Right lobe of liver (tissue), 6 donors: ENCODE measurements around the gene RPGRIP1L. TPM values are rescaled to one million over a fixed set of nuclear protein-coding genes. Genes with fewer than 3 reads are reported as not detected.

Experiments
- ATAC-seq, 4 donors: fragments of 200-7000 bp; cut with Tn5 transposase; one replicate each; pipeline ENCODE4 v1.9.1; 2020; ENCODE audit warnings: mild to moderate bottlenecking in 4 of 4, moderate library complexity in 4 of 4
- DNase-seq, 3 donors: peaks; one replicate each; pipeline ENCODE4 v3.0.0-alpha.2; 2020
- H3K27ac ChIP-seq, 3 donors: fragments of 200-600 bp; one replicate each; pipeline ENCODE4 v1.8.0; 2022
- H3K27me3 ChIP-seq, 2 donors: fragments of 200-600 bp; one replicate each; pipeline ENCODE4 v1.8.0; 2022
- H3K36me3 ChIP-seq, 4 donors: fragments of 200-600 bp; sonication (generic) in 1 of 4; one replicate each; pipeline versions ENCODE4 v1.5.1 to v1.8.0; 2017 to 2022; ENCODE audit warnings: control low read depth in 1 of 4
- H3K4me1 ChIP-seq, 4 donors: fragments of 200-600 bp; sonication (generic) in 1 of 4; one replicate each; pipeline versions ENCODE4 v1.5.1 to v1.8.0; 2017 to 2022; ENCODE audit warnings: control low read depth in 1 of 4
- H3K4me3 ChIP-seq, 3 donors: fragments of 200-600 bp; one replicate each; pipeline ENCODE4 v1.8.0; 2022
- H3K9me3 ChIP-seq, 4 donors: fragments of 200-600 bp; sonication (generic) in 1 of 4; one replicate each; pipeline versions ENCODE4 v1.5.1 to v1.8.0; 2017 to 2022; ENCODE audit warnings: control low read depth in 1 of 4
- POLR2A ChIP-seq: fragments of 450-650 bp; IDR thresholded peaks from one replicate; pipeline ENCODE4 v1.6.1; 2017; ENCODE audit warnings: antibody characterized with exemption, mild to moderate bottlenecking
- WGBS: methylation state at CpG from one replicate; pipeline ENCODE4 v1.1.6; 2018; ENCODE audit warnings: low coverage, low lambda C conversion rate; ENCODE audit not compliant: insufficient coverage; ENCODE audit errors: missing lambda C conversion rate; 5-methylcytosine and 5-hydroxymethylcytosine counted together
- intact Hi-C, 2 donors: fragments of 100-400 bp; cut with DNase I; formaldehyde crosslinking; loops; one replicate each; pipeline versions ENCODE4 v1.11.2 to v1.14.1; 2022
- total RNA-seq, 6 experiments: library from RNA; depleted of rRNA in 2 of 6; stranded (reverse); fragments of >200 nt in 2 of 6; fragmentation: NEBNext Ultra II Directional in 3 of 6; extraction: Animal tissue kit (Norgen Biotek cat#: 25700) in 3 of 6; gene quantifications; one replicate each; pipeline versions ENCODE4 v1.1.0 to v1.2.4, GENCODE V29; 2016 to 2023
- TF ChIP-seq, protein P1 (sequence below), 4 donors: fragments of 200-600 bp in 3 of 4; fragments of 450-650 bp in 1 of 4; IDR thresholded peaks; one replicate each; pipeline versions ENCODE4 v1.5.1 to v1.8.0; 2016 to 2022; ENCODE audit warnings: antibody characterized with exemption in 4 of 4, mild to moderate bottlenecking in 2 of 4
- donor health status: DM: no; HTN: yes; CAD: no.
- donor health status: DM: no; HTN: no; CAD: no.
- donor health status: DM: no; HTN: no; CAD: no.
- donor health status: DM: no; HTN: yes; CAD: no.
- donor health status: DM: no; HTN: yes; CAD: no.

The RPGRIP1L gene
- total RNA-seq, 6 experiments from 2014 or later: 0.86 to 2.0 (median 1.3) TPM

DNA sequence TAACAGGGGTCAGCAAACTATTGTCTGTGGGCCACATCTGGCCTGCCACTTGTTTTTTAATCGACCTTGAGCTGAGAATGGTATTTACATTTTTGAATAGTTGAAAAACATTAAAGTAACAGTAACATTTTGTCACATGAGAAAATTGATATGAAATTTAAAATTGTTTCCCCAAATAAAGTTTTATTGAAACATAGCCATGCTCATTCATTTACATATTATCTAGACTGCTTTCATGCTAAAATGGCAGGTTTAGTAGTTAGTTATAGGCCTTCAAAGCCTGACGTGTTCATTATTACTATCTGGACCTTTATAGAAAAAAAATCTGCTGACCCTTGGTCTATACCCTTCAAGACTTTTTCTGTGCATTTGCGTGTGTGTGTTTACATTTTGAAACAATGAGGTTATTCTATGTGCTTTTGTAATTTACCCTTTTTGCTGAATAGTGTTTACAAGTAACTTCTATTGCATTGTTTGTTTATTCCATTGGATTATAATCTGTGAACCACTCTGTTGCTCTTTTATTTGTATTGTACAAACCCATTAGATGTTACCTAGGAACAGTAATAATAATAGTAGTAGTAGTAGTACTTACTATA lies 37.4 kb upstream of the RPGRIP1L start:
- intact Hi-C loops: no loop called here
- no peaks in the 10 kb centered on the region for H3K9me3 ChIP-seq
- H3K4me1 ChIP-seq: peaks cover 0 to 7% (median 0%) of the 10 kb centered on the region in 4 donors
- no peak overlapping the region for H3K4me3 ChIP-seq
- no peaks in the 10 kb centered on the region for H3K36me3 ChIP-seq
- DNase-seq (no peak), ATAC-seq (no peak)
- no peak overlapping the region for H3K27ac ChIP-seq
- WGBS: 80% methylated on average over 3 of the region's 3 CpGs
- no peaks in the 10 kb centered on the region for H3K27me3 ChIP-seq
- TF ChIP-seq, protein P1, sequence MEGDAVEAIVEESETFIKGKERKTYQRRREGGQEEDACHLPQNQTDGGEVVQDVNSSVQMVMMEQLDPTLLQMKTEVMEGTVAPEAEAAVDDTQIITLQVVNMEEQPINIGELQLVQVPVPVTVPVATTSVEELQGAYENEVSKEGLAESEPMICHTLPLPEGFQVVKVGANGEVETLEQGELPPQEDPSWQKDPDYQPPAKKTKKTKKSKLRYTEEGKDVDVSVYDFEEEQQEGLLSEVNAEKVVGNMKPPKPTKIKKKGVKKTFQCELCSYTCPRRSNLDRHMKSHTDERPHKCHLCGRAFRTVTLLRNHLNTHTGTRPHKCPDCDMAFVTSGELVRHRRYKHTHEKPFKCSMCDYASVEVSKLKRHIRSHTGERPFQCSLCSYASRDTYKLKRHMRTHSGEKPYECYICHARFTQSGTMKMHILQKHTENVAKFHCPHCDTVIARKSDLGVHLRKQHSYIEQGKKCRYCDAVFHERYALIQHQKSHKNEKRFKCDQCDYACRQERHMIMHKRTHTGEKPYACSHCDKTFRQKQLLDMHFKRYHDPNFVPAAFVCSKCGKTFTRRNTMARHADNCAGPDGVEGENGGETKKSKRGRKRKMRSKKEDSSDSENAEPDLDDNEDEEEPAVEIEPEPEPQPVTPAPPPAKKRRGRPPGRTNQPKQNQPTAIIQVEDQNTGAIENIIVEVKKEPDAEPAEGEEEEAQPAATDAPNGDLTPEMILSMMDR (IDR thresholded peaks at IDR 0.05): no peak
- no peak for TF ChIP-seq POLR2A

DNA sequence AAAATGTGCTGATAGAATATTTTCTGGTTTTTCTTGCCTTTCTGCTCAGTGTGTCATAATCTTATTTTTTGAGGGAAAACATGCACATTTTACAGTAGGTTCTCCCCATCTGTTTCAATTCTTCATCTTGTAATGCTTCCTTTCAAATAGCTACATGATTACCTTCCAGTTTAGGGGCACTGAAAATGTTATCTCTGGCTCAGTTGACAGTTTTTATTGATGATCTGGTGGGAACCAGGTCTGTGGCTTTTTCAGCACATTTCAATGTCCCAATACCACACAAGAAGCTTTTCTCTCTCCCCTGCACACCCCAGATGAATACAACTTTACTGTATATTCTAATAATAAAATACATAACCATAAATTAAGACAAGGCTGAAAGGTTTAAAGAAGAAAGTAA lies 36.8 kb upstream of the RPGRIP1L start:
- ATAC-seq: no peak
- DNase-seq: no peak
- TF ChIP-seq, protein P1 (IDR thresholded peaks at IDR 0.05): no peak
- Histone ChIP-seq H3K27ac (no peak overlapping the region), H3K4me3 (no peak overlapping the region), H3K27me3 (no peaks in the 10 kb centered on the region), H3K36me3 (no peaks in the 10 kb centered on the region), H3K9me3 (no peaks in the 10 kb centered on the region), H3K4me1 (peaks cover 0 to 7% (median 0%) of the 10 kb centered on the region in 4 donors)
- intact Hi-C loops: no loop called here

DNA sequence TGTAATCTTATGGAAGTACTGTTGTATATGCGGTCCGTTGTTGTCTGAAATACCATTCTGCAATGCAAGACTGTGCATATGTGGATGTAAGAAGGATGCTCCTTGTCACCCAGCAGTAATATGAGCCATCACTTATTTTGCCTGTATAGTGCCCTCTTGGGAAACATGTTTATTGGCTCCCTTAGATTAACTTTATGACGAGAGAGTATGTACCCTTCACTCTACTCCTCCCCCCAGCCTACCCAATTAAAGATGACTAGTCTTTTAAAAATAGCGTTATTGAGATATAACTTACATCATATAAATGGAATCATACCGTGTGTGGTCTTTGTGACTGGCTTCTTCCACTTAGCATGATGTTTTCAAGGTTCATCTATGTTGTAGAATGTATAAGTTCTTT lies 33.9 kb upstream of the RPGRIP1L start:
- TF ChIP-seq POLR2A: no peak
- TF ChIP-seq, protein P1 (IDR thresholded peaks at IDR 0.05): no peak
- no peak for ATAC-seq
- H3K36me3 ChIP-seq: no peaks in the 10 kb centered on the region
- 85% methylated on average over 5 of the region's 5 CpGs for WGBS
- DNase-seq: no peak
- no peak overlapping the region for H3K27ac ChIP-seq
- peaks cover 0 to 5% (median 0%) of the 10 kb centered on the region in 4 donors for H3K4me1 ChIP-seq
- no peaks in the 10 kb centered on the region for H3K9me3 ChIP-seq
- no peak overlapping the region for H3K4me3 ChIP-seq
- intact Hi-C loops: no loop called here
- H3K27me3 ChIP-seq: no peaks in the 10 kb centered on the region

DNA sequence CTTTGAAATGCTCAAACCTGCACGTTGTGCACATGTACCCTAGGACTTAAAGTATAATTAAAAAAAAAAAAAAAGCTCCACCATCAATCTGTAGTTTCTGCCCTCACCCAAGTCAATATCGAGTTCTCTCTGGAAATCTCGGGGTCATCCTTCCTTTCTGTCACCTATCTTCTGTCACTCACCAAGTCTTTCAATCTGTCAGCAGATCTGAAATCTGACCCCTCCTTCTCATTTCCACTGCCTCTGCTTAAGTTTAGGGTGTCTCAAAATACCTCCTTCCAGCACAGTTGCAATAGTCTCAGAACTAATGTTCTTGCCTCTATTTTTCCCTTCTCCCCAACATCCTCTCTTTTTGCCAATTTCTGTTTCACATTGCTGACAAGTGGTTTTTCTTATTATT lies 32.6 kb upstream of the RPGRIP1L start:
- TF ChIP-seq POLR2A: no peak
- TF ChIP-seq, protein P1 (IDR thresholded peaks at IDR 0.05): no peak

DNA sequence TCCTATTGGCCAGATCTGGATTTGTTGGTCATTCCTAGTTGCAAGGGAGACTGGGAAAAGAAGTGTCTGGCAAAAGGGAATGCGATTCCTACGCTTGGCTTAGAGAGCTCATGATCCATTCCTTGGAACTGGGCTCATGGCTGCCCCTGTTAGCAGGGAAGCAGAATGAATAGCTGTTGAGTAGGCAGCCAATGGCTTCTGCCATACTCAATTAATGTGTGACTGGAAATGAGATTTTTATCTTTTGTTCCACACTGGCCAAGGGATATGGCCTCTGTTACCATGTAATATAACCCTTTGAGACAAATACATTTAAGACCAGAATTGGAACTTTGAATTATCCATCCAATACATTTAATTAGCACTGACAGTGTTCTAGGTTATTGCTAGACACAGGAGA lies 31.2 kb upstream of the RPGRIP1L start:
- DNase-seq: no peak
- no peak for ATAC-seq
- no peaks in the 10 kb centered on the region for H3K36me3 ChIP-seq
- intact Hi-C loops: no loop called here
- H3K4me3 ChIP-seq: no peak overlapping the region
- WGBS: 83% methylated on average over 2 of the region's 2 CpGs
- TF ChIP-seq POLR2A: no peak
- TF ChIP-seq, protein P1 (IDR thresholded peaks at IDR 0.05): no peak
- H3K27ac ChIP-seq: no peak overlapping the region
- no peaks in the 10 kb centered on the region for H3K9me3 ChIP-seq
- H3K27me3 ChIP-seq: no peaks in the 10 kb centered on the region
- H3K4me1 ChIP-seq: peaks cover 0 to 11% (median 0%) of the 10 kb centered on the region in 4 donors

More for the DNA sequence above, 32.6 kb upstream of the RPGRIP1L start:
- 91% methylated on average over 3 of the region's 3 CpGs for WGBS
- intact Hi-C loops: no loop called here
- Histone ChIP-seq H3K4me1 (peaks cover 0 to 11% (median 0%) of the 10 kb centered on the region in 4 donors), H3K36me3 (no peaks in the 10 kb centered on the region), H3K27ac (no peak overlapping the region), H3K4me3 (no peak overlapping the region), H3K27me3 (no peaks in the 10 kb centered on the region), H3K9me3 (no peaks in the 10 kb centered on the region)
- DNase-seq (no peak), ATAC-seq (no peak)
